SK-N-SH treated with all-trans-retinoic acid at 6 μM for 48 hours (cell line): ENCODE data around the gene PSME3IP1.

Experiments used
- ATAC-seq: fragments of 200-7000 bp; cut with Tn5 transposase; 3 replicates; pipeline ENCODE4 v1.9.1; 2020; ENCODE audit warnings: mild to moderate bottlenecking, moderate library complexity
- BACH2 ChIP-seq: fragments of 250-450 bp; sonication (Bioruptor Pico); IDR thresholded peaks from 2 replicates; pipeline ENCODE4 v1.9.0; 2021; ENCODE audit warnings: mild to moderate bottlenecking, borderline replicate concordance
- CSDC2 ChIP-seq: fragments of 250-450 bp; sonication (Bioruptor Pico); IDR thresholded peaks from 2 replicates; pipeline ENCODE4 v1.5.0; 2020; ENCODE audit warnings: mild to moderate bottlenecking, moderate library complexity
- ESRRG ChIP-seq: fragments of 250-450 bp; sonication (Bioruptor Pico); IDR thresholded peaks from 2 replicates; pipeline ENCODE4 v1.6.1; 2021; ENCODE audit warnings: mild to moderate bottlenecking
- GLIS3 ChIP-seq: fragments of 250-450 bp; sonication (Bioruptor Pico); IDR thresholded peaks from 2 replicates; pipeline ENCODE4 v1.5.0; 2020; ENCODE audit warnings: mild to moderate bottlenecking, moderate library complexity
- ISL1 ChIP-seq: fragments of 250-450 bp; sonication (Bioruptor Pico); IDR thresholded peaks from 2 replicates; pipeline ENCODE4 v2.1.2; 2022; ENCODE audit warnings: mild to moderate bottlenecking, moderate library complexity
- OSR1 ChIP-seq: fragments of 250-450 bp; sonication (Bioruptor Pico); IDR thresholded peaks from 2 replicates; pipeline ENCODE4 v1.8.0; 2022; ENCODE audit warnings: moderate library complexity, mild to moderate bottlenecking, inconsistent platforms
- RARB ChIP-seq: fragments of 250-450 bp; sonication (Bioruptor Pico); IDR thresholded peaks from 2 replicates; pipeline ENCODE4 v1.8.0; 2021; ENCODE audit warnings: mild to moderate bottlenecking, moderate library complexity
- SNAI2 ChIP-seq: fragments of 250-450 bp; sonication (Bioruptor Pico); IDR thresholded peaks from 2 replicates; pipeline ENCODE4 v1.5.0; 2020; ENCODE audit warnings: mild to moderate bottlenecking, moderate library complexity
- TCF4 ChIP-seq: fragments of 250-450 bp; sonication (Bioruptor Pico); IDR thresholded peaks from 2 replicates; pipeline ENCODE4 v1.8.0; 2021; ENCODE audit warnings: mild to moderate bottlenecking, moderate library complexity, borderline replicate concordance
- TOX ChIP-seq: fragments of 250-450 bp; sonication (Bioruptor Pico); IDR thresholded peaks from 2 replicates; pipeline ENCODE4 v1.8.0; 2021; ENCODE audit warnings: mild to moderate bottlenecking, moderate library complexity, borderline replicate concordance
- ZC3H10 ChIP-seq: fragments of 250-450 bp; sonication (Bioruptor Pico); IDR thresholded peaks from 2 replicates; pipeline ENCODE4 v1.5.1; 2021; ENCODE audit warnings: mild to moderate bottlenecking, moderate library complexity
- ZFP3 ChIP-seq: fragments of 250-450 bp; sonication (Bioruptor Pico); IDR thresholded peaks from 2 replicates; pipeline ENCODE4 v1.5.0; 2020; ENCODE audit warnings: mild to moderate bottlenecking, moderate library complexity
- ZFP30 ChIP-seq: fragments of 450-650 bp; formaldehyde crosslinking; IDR thresholded peaks from 2 replicates; pipeline ENCODE4 v1.5.0; 2022; ENCODE audit warnings: mild to moderate bottlenecking, moderate library complexity
- ZNF565 ChIP-seq: fragments of 450-650 bp; formaldehyde crosslinking; conservative IDR thresholded peaks from 2 replicates; pipeline ENCODE4 v1.5.0; 2020; ENCODE audit warnings: low read depth, mild to moderate bottlenecking, moderate library complexity
- ZNF70 ChIP-seq: fragments of 450-650 bp; formaldehyde crosslinking; IDR thresholded peaks from 2 replicates; pipeline ENCODE4 v1.5.0; 2020; ENCODE audit warnings: mild to moderate bottlenecking, moderate library complexity
- ZNF8 ChIP-seq: fragments of 450-650 bp; formaldehyde crosslinking; IDR thresholded peaks from 2 replicates; pipeline ENCODE4 v1.5.0; 2020; ENCODE audit warnings: mild to moderate bottlenecking, moderate library complexity
- TF ChIP-seq, protein P1 (sequence below): fragments of 250-450 bp; sonication (Bioruptor Pico); IDR thresholded peaks from 2 replicates; pipeline ENCODE4 v1.8.0; 2020; ENCODE audit warnings: mild to moderate bottlenecking, moderate library complexity, borderline replicate concordance
- TF ChIP-seq, protein P2 (sequence below): fragments of 250-450 bp; sonication (Bioruptor Pico); IDR thresholded peaks from 2 replicates; pipeline ENCODE4 v1.5.0; 2020; ENCODE audit warnings: mild to moderate bottlenecking, moderate library complexity
- TF ChIP-seq, protein P3 (sequence below): fragments of 250-450 bp; sonication (Bioruptor Pico); IDR thresholded peaks from 2 replicates; pipeline ENCODE4 v1.8.0; 2021; ENCODE audit warnings: low read depth, mild to moderate bottlenecking, moderate library complexity, borderline replicate concordance
- TF ChIP-seq, protein P4 (sequence below): fragments of 250-450 bp; sonication (Bioruptor Pico); IDR thresholded peaks from 2 replicates; pipeline ENCODE4 v1.5.1; 2021; ENCODE audit warnings: mild to moderate bottlenecking, moderate library complexity
- TF ChIP-seq, protein P5 (sequence below): fragments of 250-450 bp; sonication (Bioruptor Pico); IDR thresholded peaks from 2 replicates; pipeline ENCODE4 v1.5.1; 2020; ENCODE audit warnings: low read depth, mild to moderate bottlenecking, moderate library complexity

The PSME3IP1 gene

DNA sequence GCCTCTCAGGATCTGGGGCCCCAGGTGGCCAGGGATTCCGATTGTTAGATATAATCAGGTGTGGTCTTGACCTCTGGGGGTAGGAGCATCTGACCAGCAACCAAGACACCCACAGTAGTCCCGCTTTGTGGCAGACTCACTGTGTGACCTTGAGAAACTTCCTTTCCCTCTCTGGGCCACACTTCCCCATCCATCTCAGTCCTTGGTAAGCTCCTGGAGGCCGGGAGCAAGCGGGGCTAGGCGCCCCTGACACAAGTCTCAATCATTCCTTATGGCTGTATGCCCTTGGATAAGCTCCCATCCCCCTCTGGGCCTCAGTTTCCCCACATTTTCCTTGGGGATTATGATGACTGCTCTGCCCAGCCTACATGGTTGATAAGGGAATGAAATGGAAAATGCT is 72.2 kb downstream of the PSME3IP1 start (continued):
- TF ChIP-seq CSDC2 (CRISPR knock-in tag) (no peak), BACH2 (CRISPR knock-in tag) (no peak)
- TF ChIP-seq, protein P1, sequence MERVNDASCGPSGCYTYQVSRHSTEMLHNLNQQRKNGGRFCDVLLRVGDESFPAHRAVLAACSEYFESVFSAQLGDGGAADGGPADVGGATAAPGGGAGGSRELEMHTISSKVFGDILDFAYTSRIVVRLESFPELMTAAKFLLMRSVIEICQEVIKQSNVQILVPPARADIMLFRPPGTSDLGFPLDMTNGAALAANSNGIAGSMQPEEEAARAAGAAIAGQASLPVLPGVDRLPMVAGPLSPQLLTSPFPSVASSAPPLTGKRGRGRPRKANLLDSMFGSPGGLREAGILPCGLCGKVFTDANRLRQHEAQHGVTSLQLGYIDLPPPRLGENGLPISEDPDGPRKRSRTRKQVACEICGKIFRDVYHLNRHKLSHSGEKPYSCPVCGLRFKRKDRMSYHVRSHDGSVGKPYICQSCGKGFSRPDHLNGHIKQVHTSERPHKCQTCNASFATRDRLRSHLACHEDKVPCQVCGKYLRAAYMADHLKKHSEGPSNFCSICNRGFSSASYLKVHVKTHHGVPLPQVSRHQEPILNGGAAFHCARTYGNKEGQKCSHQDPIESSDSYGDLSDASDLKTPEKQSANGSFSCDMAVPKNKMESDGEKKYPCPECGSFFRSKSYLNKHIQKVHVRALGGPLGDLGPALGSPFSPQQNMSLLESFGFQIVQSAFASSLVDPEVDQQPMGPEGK (CRISPR knock-in tag) = no peak

DNA sequence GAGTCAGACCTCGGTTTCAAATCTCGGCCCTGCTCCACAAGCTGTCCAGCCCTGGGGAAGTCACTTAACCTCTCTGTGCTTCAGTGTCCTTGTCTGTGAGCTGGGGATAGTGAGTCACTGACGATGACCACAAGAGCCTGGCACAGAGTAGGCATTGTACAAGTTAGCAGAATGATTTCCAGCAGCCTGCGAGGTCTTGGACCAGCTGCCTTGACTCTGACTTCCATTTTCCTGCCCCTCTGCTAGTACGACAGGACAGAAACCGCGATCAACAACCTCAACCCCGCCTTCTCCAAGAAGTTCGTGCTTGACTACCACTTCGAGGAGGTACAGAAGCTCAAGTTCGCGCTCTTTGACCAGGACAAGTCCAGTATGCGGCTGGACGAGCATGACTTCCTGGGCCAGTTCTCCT is 72.8 kb downstream of the PSME3IP1 start:
- no peak for TF ChIP-seq ZFP3 (CRISPR knock-in tag)
- TF ChIP-seq ZNF70 (CRISPR knock-in tag) = no peak
- no peak for TF ChIP-seq SNAI2
- TF ChIP-seq GLIS3 (CRISPR knock-in tag) = no peak
- TF ChIP-seq, protein P2, sequence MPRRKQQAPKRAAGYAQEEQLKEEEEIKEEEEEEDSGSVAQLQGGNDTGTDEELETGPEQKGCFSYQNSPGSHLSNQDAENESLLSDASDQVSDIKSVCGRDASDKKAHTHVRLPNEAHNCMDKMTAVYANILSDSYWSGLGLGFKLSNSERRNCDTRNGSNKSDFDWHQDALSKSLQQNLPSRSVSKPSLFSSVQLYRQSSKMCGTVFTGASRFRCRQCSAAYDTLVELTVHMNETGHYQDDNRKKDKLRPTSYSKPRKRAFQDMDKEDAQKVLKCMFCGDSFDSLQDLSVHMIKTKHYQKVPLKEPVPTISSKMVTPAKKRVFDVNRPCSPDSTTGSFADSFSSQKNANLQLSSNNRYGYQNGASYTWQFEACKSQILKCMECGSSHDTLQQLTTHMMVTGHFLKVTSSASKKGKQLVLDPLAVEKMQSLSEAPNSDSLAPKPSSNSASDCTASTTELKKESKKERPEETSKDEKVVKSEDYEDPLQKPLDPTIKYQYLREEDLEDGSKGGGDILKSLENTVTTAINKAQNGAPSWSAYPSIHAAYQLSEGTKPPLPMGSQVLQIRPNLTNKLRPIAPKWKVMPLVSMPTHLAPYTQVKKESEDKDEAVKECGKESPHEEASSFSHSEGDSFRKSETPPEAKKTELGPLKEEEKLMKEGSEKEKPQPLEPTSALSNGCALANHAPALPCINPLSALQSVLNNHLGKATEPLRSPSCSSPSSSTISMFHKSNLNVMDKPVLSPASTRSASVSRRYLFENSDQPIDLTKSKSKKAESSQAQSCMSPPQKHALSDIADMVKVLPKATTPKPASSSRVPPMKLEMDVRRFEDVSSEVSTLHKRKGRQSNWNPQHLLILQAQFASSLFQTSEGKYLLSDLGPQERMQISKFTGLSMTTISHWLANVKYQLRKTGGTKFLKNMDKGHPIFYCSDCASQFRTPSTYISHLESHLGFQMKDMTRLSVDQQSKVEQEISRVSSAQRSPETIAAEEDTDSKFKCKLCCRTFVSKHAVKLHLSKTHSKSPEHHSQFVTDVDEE = no peak
- TF ChIP-seq, protein P3, sequence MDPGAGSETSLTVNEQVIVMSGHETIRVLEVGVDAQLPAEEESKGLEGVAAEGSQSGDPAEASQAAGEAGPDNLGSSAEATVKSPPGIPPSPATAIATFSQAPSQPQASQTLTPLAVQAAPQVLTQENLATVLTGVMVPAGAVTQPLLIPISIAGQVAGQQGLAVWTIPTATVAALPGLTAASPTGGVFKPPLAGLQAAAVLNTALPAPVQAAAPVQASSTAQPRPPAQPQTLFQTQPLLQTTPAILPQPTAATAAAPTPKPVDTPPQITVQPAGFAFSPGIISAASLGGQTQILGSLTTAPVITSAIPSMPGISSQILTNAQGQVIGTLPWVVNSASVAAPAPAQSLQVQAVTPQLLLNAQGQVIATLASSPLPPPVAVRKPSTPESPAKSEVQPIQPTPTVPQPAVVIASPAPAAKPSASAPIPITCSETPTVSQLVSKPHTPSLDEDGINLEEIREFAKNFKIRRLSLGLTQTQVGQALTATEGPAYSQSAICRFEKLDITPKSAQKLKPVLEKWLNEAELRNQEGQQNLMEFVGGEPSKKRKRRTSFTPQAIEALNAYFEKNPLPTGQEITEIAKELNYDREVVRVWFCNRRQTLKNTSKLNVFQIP (CRISPR knock-in tag) = no peak
- TF ChIP-seq OSR1 (CRISPR knock-in tag) = no peak
- no peak for TF ChIP-seq TCF4 (CRISPR knock-in tag)
- TF ChIP-seq BACH2 (CRISPR knock-in tag) = no peak
- TF ChIP-seq, protein P4, sequence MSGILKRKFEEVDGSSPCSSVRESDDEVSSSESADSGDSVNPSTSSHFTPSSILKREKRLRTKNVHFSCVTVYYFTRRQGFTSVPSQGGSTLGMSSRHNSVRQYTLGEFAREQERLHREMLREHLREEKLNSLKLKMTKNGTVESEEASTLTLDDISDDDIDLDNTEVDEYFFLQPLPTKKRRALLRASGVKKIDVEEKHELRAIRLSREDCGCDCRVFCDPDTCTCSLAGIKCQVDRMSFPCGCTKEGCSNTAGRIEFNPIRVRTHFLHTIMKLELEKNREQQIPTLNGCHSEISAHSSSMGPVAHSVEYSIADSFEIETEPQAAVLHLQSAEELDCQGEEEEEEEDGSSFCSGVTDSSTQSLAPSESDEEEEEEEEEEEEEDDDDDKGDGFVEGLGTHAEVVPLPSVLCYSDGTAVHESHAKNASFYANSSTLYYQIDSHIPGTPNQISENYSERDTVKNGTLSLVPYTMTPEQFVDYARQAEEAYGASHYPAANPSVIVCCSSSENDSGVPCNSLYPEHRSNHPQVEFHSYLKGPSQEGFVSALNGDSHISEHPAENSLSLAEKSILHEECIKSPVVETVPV (CRISPR knock-in tag) = no peak
- no peak for TF ChIP-seq ZNF8
- no peak for TF ChIP-seq ISL1
- no peak for TF ChIP-seq CSDC2 (CRISPR knock-in tag)
- TF ChIP-seq ESRRG = no peak
- no peak for TF ChIP-seq ZNF565
- no peak for TF ChIP-seq RARB
- TF ChIP-seq, protein P5, sequence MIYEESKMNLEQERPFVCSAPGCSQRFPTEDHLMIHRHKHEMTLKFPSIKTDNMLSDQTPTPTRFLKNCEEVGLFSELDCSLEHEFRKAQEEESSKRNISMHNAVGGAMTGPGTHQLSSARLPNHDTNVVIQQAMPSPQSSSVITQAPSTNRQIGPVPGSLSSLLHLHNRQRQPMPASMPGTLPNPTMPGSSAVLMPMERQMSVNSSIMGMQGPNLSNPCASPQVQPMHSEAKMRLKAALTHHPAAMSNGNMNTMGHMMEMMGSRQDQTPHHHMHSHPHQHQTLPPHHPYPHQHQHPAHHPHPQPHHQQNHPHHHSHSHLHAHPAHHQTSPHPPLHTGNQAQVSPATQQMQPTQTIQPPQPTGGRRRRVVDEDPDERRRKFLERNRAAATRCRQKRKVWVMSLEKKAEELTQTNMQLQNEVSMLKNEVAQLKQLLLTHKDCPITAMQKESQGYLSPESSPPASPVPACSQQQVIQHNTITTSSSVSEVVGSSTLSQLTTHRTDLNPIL (CRISPR knock-in tag) = no peak
- TF ChIP-seq ZFP30 (CRISPR knock-in tag) = no peak
- no peak for TF ChIP-seq ZC3H10 (CRISPR knock-in tag)
- ATAC-seq = no peak

DNA sequence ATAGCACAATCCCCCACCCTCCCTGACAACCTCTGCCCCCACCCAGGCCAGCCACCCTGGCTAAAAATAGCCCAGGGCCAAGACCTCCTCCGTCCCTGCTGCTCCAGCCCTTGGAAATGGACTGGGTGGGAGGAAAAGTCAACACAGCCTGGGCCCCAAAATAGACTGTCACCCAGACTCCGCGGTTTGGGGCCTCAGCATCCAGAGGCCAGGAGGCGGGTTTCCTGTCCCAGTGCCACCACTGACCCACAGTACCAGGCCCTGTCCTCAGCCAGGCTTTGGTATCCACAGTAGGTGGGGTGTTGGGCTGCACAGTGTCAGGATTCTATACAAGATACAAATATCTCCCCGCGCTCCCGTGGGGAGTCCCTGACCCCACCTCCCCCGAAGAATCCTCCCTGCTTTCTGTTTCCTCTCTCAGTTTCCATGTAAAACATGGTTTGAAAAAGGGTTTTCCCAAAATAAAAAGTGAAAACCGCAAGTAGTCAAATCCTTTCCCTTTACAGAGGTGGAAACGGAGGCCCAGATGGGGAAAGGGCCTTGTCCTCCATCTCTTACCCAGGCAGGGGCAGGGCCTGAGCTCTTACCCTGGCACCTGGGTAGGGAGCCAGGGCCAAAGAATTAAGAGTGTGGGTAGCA is 73.3 kb downstream of the PSME3IP1 start:
- no peak for ATAC-seq
- TF ChIP-seq, protein P1 (CRISPR knock-in tag) = no peak
- no peak for TF ChIP-seq ESRRG
- TF ChIP-seq ZFP3 (CRISPR knock-in tag) = no peak
- TF ChIP-seq ZC3H10 (CRISPR knock-in tag) = no peak
- TF ChIP-seq ISL1 = no peak
- TF ChIP-seq, protein P4 (CRISPR knock-in tag) = no peak
- TF ChIP-seq, protein P2 = no peak
- TF ChIP-seq TOX = no peak
